Neuronal stem cell (in vitro differentiated cells): ENCODE measurements around the gene PTGIR.

ENCODE experiments used
- DNase-seq: peaks from one replicate; pipeline ENCODE4 v3.0.0-alpha.2; 2013; ENCODE audit warnings: low spot score
- H2AFZ ChIP-seq: one replicate; pipeline ENCODE4 v1.6.1; 2013; ENCODE audit warnings: mild to moderate bottlenecking, low read length, inconsistent platforms
- H2AK5ac ChIP-seq: 2 replicates; pipeline ENCODE4 v1.6.1; 2013; ENCODE audit warnings: low read depth, mild to moderate bottlenecking, inconsistent platforms, low read length, moderate library complexity, mixed read lengths
- H2BK120ac ChIP-seq: 2 replicates; pipeline ENCODE4 v1.6.1; 2013; ENCODE audit warnings: low read depth, mild to moderate bottlenecking, inconsistent platforms, low read length, moderate library complexity, mixed read lengths
- H2BK12ac ChIP-seq: one replicate; pipeline ENCODE4 v1.6.1; 2013; ENCODE audit warnings: low read length, inconsistent platforms
- H2BK15ac ChIP-seq: 2 replicates; pipeline ENCODE4 v1.6.1; 2013; ENCODE audit warnings: mild to moderate bottlenecking, low read length, inconsistent platforms, mixed read lengths
- H2BK5ac ChIP-seq: one replicate; pipeline ENCODE4 v1.6.1; 2013; ENCODE audit warnings: inconsistent platforms, mild to moderate bottlenecking, low read length, moderate library complexity
- H3K14ac ChIP-seq: one replicate; pipeline ENCODE4 v1.6.1; 2013; ENCODE audit warnings: low read length, inconsistent platforms
- H3K18ac ChIP-seq: 2 replicates; pipeline ENCODE4 v1.6.1; 2013; ENCODE audit warnings: low read length, inconsistent platforms
- H3K23ac ChIP-seq: 2 replicates; pipeline ENCODE4 v1.6.1; 2013; ENCODE audit warnings: low read depth, mild to moderate bottlenecking, mixed read lengths, low read length, inconsistent platforms; ENCODE audit not compliant: poor library complexity
- H3K27ac ChIP-seq: replicated peaks from 3 replicates; pipeline ENCODE4 v1.5.1; 2013; ENCODE audit warnings: low read length, inconsistent platforms
- H3K27me3 ChIP-seq, 3 experiments: 2 replicates each; pipeline ENCODE4 v1.6.1; 2013; ENCODE audit warnings: low read length in 3 of 3, mild to moderate bottlenecking in 2 of 3, inconsistent platforms in 1 of 3, low read depth in 1 of 3, mixed read lengths in 1 of 3, moderate library complexity in 1 of 3; ENCODE audit not compliant: control insufficient read depth in 3 of 3, insufficient read depth in 3 of 3
- H3K36me3 ChIP-seq, 2 donors: replicated peaks in 1 of 2; 2 replicates each; pipeline ENCODE4 v1.6.1; 2013; ENCODE audit warnings: low read length in 2 of 2; ENCODE audit not compliant: control insufficient read depth in 2 of 2, insufficient read depth in 2 of 2
- H3K4ac ChIP-seq: 2 replicates; pipeline ENCODE4 v1.6.1; 2013; ENCODE audit warnings: inconsistent platforms, mild to moderate bottlenecking, low read length, moderate library complexity
- H3K4me1 ChIP-seq, 2 donors: 1 replicate in 1 of 2; 2 replicates in 1 of 2; pipeline ENCODE4 v1.6.1; 2013; ENCODE audit warnings: low read length in 2 of 2, low read depth in 1 of 2; ENCODE audit not compliant: control insufficient read depth in 2 of 2, insufficient read depth in 1 of 2
- H3K4me2 ChIP-seq: one replicate; pipeline ENCODE4 v1.6.1; 2013; ENCODE audit warnings: mild to moderate bottlenecking, low read length, inconsistent platforms; ENCODE audit not compliant: insufficient read depth, poor library complexity, severe bottlenecking
- H3K4me3 ChIP-seq, 2 donors: 2 replicates each; pipeline ENCODE4 v1.5.1; 2013; ENCODE audit warnings: low read length in 2 of 2, mild to moderate bottlenecking in 2 of 2, inconsistent platforms in 1 of 2, moderate library complexity in 1 of 2
- H3K79me1 ChIP-seq: one replicate; pipeline ENCODE4 v1.6.1; 2013; ENCODE audit warnings: low read depth, mild to moderate bottlenecking, inconsistent platforms, low read length, moderate library complexity
- H3K9ac ChIP-seq: one replicate; pipeline ENCODE4 v1.6.1; 2013; ENCODE audit warnings: mild to moderate bottlenecking, low read depth, low read length, inconsistent platforms; ENCODE audit not compliant: poor library complexity
- H3K9me3 ChIP-seq, 2 donors: replicated peaks in 1 of 2; 2 replicates each; pipeline versions ENCODE3 to v1.6.1; 2013; ENCODE audit warnings: low read length in 2 of 2, mild to moderate bottlenecking in 2 of 2, inconsistent platforms in 1 of 2, low read depth in 1 of 2, mixed read lengths in 1 of 2, moderate library complexity in 1 of 2; ENCODE audit not compliant: control insufficient read depth in 2 of 2, insufficient read depth in 1 of 2
- H4K8ac ChIP-seq: one replicate; pipeline ENCODE4 v1.6.1; 2013; ENCODE audit warnings: low read depth, mild to moderate bottlenecking, inconsistent platforms, low read length, moderate library complexity
- H4K91ac ChIP-seq: one replicate; pipeline ENCODE4 v1.6.1; 2013; ENCODE audit warnings: low read length, low read depth, mild to moderate bottlenecking, inconsistent platforms; ENCODE audit not compliant: poor library complexity
- WGBS, 2 donors: extraction: QIAGEN DNeasy Blood & Tissue Kit; methylation state at CpG; one replicate each; pipeline ENCODE4 v1.1.7; 2013; ENCODE audit warnings: missing lambda C conversion rate in 2 of 2, mixed read lengths in 1 of 2; ENCODE audit not compliant: insufficient read length in 2 of 2, insufficient replicate concordance in 1 of 2; ENCODE audit errors: extremely low coverage in 2 of 2; 5-methylcytosine and 5-hydroxymethylcytosine counted together

PTGIR gene

GRCh38 chr19:46578450-46578849 is 46.4 kb downstream of the PTGIR start:
- Histone ChIP-seq H2AK5ac (no peak overlapping the region), H3K79me1 (no peaks in the 10 kb centered on the region), H3K23ac (no peak overlapping the region), H4K8ac (no peak overlapping the region), H2BK5ac (no peak overlapping the region), H3K14ac (no peak overlapping the region), H3K36me3 (no peaks in the 10 kb centered on the region), H2BK15ac (no peak overlapping the region), H2BK120ac (no peak overlapping the region), H3K27me3 (no peaks in the 10 kb centered on the region), H3K4me2 (no peak overlapping the region), H4K91ac (no peak overlapping the region), H3K18ac (no peak overlapping the region), H2BK12ac (no peak overlapping the region), H3K4me1 (peaks cover 0 to 4% of the 10 kb centered on the region in 2 donors), H2AFZ (no peak overlapping the region), H3K4ac (no peak overlapping the region), H3K4me3 (no peak overlapping the region), H3K27ac (no peak overlapping the region), H3K9me3 (no peaks in the 10 kb centered on the region), H3K9ac (no peak overlapping the region)
- DNase-seq, result no peak
- WGBS, 2 donors, result no CpG with 5 or more reads among the region's 4 CpGs

- DNase-seq, result no peak
- Histone ChIP-seq H3K4me2 (no peak overlapping the region), H2AFZ (no peak overlapping the region), H3K4ac (no peak overlapping the region), H3K79me1 (no peaks in the 10 kb centered on the region), H3K9me3 (no peaks in the 10 kb centered on the region), H3K23ac (no peak overlapping the region), H2BK120ac (no peak overlapping the region), H3K14ac (no peak overlapping the region), H3K9ac (no peak overlapping the region), H2BK12ac (no peak overlapping the region), H4K91ac (no peak overlapping the region), H2BK5ac (no peak overlapping the region), H4K8ac (no peak overlapping the region), H2AK5ac (no peak overlapping the region), H3K27ac (no peak overlapping the region), H3K27me3 (no peaks in the 10 kb centered on the region), H2BK15ac (no peak overlapping the region), H3K18ac (no peak overlapping the region), H3K36me3 (no peaks in the 10 kb centered on the region), H3K4me1 (peaks cover 0 to 4% of the 10 kb centered on the region in 2 donors), H3K4me3 (no peak overlapping the region)
- no CpG with 5 or more reads among the region's 11 CpGs for WGBS, 2 donors
These were observed 50.4 kb downstream of the PTGIR start for GRCh38 chr19:46574533-46574932.

DNA sequence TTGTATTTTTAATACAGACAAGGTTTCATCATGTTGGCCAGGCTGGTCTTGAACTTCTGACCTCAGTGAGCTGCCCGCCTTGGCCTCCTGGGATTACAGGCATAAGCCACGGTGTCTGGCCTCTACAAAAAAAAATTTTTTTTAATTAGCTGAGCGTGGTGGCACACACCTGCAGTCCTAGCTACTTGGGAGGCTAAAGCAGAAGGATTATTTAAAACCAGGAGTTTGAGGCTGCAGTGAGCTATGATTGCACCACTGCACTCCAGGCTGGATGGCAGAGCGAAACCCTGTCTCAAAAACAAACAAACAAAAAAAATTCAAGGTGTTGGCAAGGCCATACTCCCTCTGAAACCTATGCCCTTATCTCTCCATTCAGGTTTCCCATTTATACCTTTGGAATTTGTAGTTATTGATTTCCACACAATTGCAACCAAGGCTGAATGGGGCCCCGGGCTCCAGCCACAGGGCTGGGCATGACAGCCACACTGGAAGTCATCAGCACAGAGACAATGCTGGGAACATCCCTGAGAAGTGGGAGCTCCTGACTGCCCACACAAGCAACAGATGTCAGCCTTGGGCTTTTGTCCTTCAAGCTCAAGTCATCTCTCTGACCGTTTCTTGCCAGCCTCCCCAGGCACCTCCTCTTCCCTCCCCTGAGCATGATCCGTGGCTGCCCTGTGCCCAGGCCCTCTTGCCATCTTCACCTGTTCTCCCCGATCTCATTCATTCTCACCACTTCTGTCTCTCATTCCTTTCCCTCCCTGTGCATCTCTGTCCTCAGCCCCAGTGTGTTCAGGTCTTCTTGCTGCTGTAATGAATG is 51.0 kb downstream of the PTGIR start:
- DNase-seq, result no peak
- no peak overlapping the region for H3K14ac ChIP-seq
- H3K27me3 ChIP-seq, result no peaks in the 10 kb centered on the region
- no peak overlapping the region for H3K4me2 ChIP-seq
- no peak overlapping the region for H4K91ac ChIP-seq
- H3K18ac ChIP-seq, result no peak overlapping the region
- H3K4me3 ChIP-seq, result no peak overlapping the region
- no peak overlapping the region for H3K23ac ChIP-seq
- H3K9ac ChIP-seq, result no peak overlapping the region
- WGBS, 2 donors, result no CpG with 5 or more reads among the region's 8 CpGs
- H3K4me1 ChIP-seq, result peaks cover 0 to 4% of the 10 kb centered on the region in 2 donors
- no peak overlapping the region for H2BK120ac ChIP-seq
- H4K8ac ChIP-seq, result no peak overlapping the region
- no peaks in the 10 kb centered on the region for H3K36me3 ChIP-seq
- H2BK12ac ChIP-seq, result no peak overlapping the region
- H2BK5ac ChIP-seq, result no peak overlapping the region
- H2BK15ac ChIP-seq, result no peak overlapping the region
- H3K9me3 ChIP-seq, result no peaks in the 10 kb centered on the region
- no peak overlapping the region for H2AK5ac ChIP-seq
- no peak overlapping the region for H3K27ac ChIP-seq
- H3K4ac ChIP-seq, result no peak overlapping the region
- no peak overlapping the region for H2AFZ ChIP-seq
- no peaks in the 10 kb centered on the region for H3K79me1 ChIP-seq

GRCh38 chr19:46571495-46571894 is 53.4 kb downstream of the PTGIR start:
- Histone ChIP-seq H2AFZ (peak overlapping the region; percentile 17), H2AK5ac (no peak overlapping the region), H2BK15ac (no peak overlapping the region), H3K79me1 (no peaks in the 10 kb centered on the region), H3K4me3 (no peak overlapping the region), H3K9me3 (no peaks in the 10 kb centered on the region), H3K9ac (no peak overlapping the region), H3K18ac (no peak overlapping the region), H2BK120ac (no peak overlapping the region), H2BK5ac (no peak overlapping the region), H3K27me3 (no peaks in the 10 kb centered on the region), H3K36me3 (no peaks in the 10 kb centered on the region), H2BK12ac (no peak overlapping the region), H3K27ac (no peak overlapping the region), H3K4me2 (no peak overlapping the region), H4K8ac (no peak overlapping the region), H3K4ac (no peak overlapping the region), H3K14ac (no peak overlapping the region), H3K23ac (no peak overlapping the region), H4K91ac (no peak overlapping the region), H3K4me1 (peaks cover 0 to 4% of the 10 kb centered on the region in 2 donors)
- no peak for DNase-seq
- WGBS, 2 donors, result no CpG with 5 or more reads among the region's 5 CpGs
